GM19328 (cell line): ENCODE results near the gene MGA.
"Not testable (repeated sequence)": the region's sequence is repeated elsewhere in the genome, so short reads cannot be mapped to it uniquely, and the experiment has no call there.

Experiments
- ATAC-seq: cut with Tn5 transposase; IDR thresholded peaks from one replicate; pipeline ENCODE4 v1.9.1; 2021; ENCODE audit warnings: mild to moderate bottlenecking, moderate library complexity; ENCODE audit not compliant: unreplicated experiment

Gene MGA

GRCh38 chr15:41703120-41703519, 42.9 kb downstream of the MGA start:
- ATAC-seq: no peak

GRCh38 chr15:41713047-41713446, 52.8 kb downstream of the MGA start:
- no peak for ATAC-seq

DNA sequence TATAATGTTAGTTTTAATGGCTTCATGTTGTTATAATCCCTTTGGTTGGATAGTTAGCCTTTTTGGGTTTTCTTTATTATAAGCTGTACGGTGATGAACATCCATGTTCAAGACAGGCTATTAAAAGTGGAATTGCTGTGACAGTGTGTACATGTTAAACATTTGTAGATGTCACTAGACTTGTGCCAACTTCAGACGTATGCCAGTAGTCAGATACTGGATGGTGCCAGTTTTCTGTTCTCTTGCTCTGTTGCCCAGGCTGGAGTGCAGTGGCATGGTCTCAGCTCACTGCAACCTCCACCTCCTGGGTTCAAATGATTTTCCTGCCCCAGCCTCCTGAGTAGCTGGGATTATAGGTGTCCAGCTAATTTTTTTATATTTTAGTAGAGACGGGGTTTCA, 54.1 kb downstream of the MGA start:
- ATAC-seq: no peak

- ATAC-seq: no peak
Measured at GRCh38 chr15:41716864-41717263, 56.7 kb downstream of the MGA start.

DNA sequence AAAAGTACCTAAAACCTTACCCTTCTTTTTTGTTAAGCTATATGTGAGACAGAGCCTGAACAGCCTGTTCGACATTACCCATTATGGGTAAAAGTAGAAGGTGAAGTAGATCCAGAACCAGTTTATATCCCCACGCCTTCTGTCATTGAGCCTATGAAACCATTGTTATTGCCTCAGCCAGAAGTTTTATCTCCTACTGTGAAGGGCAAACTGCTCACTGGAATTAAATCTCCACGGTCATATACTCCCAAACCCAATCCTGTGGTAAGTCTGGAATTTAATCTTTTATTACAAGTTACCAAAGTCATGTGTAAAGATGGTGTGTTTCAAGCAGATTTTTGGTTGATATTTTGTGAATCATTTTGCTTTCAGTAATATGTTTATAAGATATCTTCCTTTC, 66.9 kb downstream of the MGA start:
- no peak for ATAC-seq

DNA sequence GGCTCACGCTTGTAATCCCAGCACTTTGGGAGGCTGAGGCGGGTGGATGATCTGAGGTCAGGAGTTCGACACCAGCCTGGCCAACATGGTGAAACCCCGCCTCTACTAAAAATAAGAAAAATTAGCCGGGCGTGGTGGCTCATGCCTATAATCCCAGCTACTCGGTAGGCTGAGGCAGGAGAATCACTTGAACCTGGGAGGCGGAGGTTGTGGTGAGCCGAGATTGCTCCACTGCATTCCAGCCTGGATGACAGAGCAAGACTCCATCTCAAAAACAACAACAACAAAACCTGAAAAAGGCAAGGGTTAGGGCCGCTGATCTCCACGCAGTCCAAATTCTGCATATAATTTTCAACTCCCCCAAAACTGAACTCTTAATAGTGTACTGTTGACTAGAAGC, 67.9 kb downstream of the MGA start:
- ATAC-seq: not testable (repeated sequence)

DNA sequence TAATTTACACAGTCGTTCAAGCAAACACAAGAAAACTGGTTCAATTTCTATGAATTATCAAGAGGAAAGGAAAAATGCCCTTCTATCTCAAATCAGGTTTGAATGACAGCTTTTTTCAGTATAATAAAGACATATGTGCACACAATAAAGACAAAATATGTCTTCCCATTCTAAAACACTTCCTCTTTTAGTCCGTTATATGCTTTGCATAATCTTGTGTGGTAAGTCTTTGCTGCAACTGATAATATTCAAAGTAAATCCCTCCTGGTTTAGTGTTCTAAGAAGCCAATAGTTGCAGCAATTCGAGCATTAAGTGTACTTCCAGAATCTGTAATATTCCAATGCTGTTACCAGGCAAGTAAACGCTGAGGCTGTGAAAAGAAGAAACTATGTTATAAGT, 70.3 kb downstream of the MGA start:
- ATAC-seq: no peak

GRCh38 chr15:41732483-41732882, 72.3 kb downstream of the MGA start:
- ATAC-seq: no peak

DNA sequence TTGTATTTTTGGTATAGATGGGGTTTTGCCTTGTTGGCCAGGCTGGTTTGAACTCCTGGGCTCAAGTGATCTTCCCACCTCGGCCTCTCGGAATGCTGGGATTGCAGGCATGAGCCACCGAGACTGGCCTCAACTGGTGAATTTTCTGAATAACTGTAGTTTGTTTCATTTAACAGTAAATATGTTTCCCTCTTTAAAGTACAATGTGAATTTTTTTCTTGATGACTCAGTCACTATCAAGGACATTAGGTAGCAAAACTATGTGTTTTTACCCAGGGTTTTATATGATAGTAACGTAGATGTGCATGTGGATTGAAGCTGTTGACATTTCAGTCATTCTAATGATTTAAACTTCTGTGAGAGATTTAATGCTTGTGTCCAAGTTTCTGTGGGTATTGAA, 73.9 kb downstream of the MGA start:
- ATAC-seq: no peak

- no peak for ATAC-seq
Measured at GRCh38 chr15:41735046-41735445, 74.8 kb downstream of the MGA start.

DNA sequence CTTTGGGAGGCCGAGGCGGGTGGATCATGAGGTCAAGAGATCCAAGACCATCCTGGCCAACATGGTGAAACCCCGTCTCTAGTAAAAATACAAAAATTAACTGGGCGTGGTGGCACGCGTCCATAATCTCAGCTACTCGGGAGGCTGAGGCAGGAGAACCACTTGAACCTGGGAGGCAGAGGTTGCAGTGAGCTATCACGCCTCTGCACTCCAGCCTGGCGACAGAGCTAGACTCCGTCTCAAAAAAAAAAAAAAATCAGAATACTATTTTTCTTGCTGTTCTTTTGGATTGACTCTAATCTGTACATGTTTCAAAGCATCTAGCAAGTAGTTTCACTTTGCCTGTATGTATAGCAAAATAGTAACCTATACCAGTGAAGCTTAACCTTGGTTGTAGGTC, 75.3 kb downstream of the MGA start:
- not testable (repeated sequence) for ATAC-seq

- ATAC-seq: no peak
Measured at GRCh38 chr15:41746802-41747201, 86.6 kb downstream of the MGA start.

GRCh38 chr15:41756198-41756597, 96.0 kb downstream of the MGA start:
- ATAC-seq: no peak

- no peak for ATAC-seq
Measured at GRCh38 chr15:41772720-41773331, 112.6 kb downstream of the MGA start.

GRCh38 chr15:41773332-41773728, 113.1 kb downstream of the MGA start:
- no peak for ATAC-seq

- ATAC-seq: no peak
Measured at GRCh38 chr15:41773729-41774061, 113.5 kb downstream of the MGA start.

DNA sequence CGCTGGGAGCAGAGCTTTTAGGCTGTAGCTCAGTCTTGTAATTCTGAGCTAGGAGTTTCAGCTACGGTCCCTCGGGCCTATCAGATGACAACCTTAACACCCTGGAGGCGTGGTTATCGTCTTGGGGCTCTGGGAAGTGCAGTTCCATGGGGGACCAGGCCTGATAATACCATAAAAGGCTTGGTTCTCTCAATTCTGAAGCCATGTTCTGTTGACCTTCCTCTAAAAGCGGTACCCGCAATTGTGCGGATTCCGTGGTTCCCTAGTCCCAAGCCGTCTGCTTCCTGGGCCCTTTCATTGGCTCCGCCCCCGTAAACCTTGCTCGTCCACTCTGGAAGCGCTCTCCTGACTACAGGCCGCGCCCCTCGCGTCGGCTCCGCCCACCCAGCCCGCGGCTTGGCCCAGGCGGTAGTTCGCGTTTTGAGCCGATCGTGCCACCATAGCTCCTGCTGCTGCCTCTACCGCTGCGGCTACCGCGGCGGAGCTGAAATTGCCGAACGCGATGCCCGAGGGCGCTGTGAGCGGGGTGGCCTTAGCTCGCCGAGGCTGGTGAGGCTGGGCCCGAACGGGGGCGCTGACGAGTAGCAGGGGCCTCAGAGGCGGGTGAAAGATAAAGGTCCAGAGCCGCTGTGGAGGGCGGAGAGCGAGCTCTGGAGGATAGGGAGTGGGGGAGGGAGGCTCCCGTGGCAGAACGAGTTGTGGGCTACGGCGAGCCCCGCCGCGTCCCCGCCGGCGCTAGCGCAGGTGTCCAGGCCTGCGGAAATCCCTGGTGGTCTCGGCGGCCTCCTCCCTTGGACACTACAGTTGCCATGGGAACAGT, 114.1 kb downstream of the MGA start, which contains the start of gene MAPKBP1:
TSS of gene MAPKBP1 (plus strand) at position 423 of the 820 bp plus-strand sequence. CDS start 792 bp downstream, outside the sequence.
- peak; percentile 80 for ATAC-seq

- no peak for ATAC-seq
Measured at GRCh38 chr15:41774882-41775417, 114.7 kb downstream of the MGA start.

- ATAC-seq: no peak
Measured at GRCh38 chr15:41775651-41776050, 115.4 kb downstream of the MGA start.

GRCh38 chr15:41777421-41777973, 117.3 kb downstream of the MGA start:
- no peak for ATAC-seq

GRCh38 chr15:41778521-41778920, 118.3 kb downstream of the MGA start:
- ATAC-seq: no peak

- ATAC-seq: no peak
Measured at GRCh38 chr15:41779662-41780157, 119.5 kb downstream of the MGA start.
